HG03521 (cell line): Measurements from ENCODE around the gene SCN2B.
"Not testable (repeated sequence)": the region's sequence is repeated elsewhere in the genome, so short reads cannot be mapped to it uniquely, and the experiment has no call there.

Experiments
- ATAC-seq: cut with Tn5 transposase; IDR thresholded peaks from one replicate; pipeline ENCODE4 v1.9.1; 2021; ENCODE audit warnings: mild to moderate bottlenecking, moderate library complexity; ENCODE audit not compliant: unreplicated experiment

The SCN2B gene

DNA sequence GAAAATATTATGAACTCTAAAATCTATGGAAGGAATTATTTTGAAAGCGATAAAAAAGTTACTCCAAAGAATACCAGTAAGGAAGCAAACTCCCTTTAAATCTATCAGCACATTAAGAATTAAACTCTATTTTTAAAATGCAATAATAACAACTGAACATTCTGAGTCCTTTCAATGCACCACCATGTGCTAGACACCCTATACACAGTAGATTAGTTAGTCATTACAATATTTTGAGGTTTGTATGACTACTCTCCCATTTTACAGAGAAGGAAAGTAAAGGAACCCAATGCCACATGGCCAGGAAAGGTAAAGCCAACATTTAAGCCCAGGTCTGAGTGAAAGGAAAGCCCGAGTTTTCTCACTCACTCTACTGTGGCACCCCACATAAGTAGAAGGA, 30.6 kb upstream of the SCN2B start:
- no peak for ATAC-seq

DNA sequence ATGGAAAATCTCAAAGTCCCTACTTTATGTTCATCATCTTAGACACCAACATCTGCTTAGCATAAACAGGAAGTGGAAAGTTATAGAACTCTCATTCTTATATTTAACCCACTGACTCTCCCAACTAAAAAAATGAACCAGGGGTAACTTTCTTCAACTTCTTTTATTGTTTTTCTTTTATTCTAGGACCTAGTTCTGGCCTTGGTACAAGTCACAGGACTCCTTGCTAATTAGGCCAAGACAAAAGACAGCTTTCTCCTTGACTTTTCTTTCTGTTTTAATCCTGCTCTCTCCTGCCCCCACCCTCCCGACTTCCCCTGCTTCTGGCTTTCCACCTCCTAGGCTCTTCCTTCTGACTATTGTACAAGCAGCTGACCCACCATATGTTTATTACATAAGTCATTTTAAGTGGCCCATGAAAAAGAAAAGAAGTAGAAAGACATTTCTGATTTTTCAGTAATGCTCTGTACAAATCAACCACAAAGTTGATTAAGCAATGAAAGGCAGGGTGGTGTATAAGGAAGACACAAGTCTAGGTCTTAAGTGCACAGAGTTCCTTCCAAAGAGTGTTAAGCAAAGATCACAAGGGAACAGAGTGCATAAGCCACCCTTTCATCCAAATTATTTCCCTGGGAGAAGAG, 30.1 kb upstream of the SCN2B start:
- no peak for ATAC-seq

DNA sequence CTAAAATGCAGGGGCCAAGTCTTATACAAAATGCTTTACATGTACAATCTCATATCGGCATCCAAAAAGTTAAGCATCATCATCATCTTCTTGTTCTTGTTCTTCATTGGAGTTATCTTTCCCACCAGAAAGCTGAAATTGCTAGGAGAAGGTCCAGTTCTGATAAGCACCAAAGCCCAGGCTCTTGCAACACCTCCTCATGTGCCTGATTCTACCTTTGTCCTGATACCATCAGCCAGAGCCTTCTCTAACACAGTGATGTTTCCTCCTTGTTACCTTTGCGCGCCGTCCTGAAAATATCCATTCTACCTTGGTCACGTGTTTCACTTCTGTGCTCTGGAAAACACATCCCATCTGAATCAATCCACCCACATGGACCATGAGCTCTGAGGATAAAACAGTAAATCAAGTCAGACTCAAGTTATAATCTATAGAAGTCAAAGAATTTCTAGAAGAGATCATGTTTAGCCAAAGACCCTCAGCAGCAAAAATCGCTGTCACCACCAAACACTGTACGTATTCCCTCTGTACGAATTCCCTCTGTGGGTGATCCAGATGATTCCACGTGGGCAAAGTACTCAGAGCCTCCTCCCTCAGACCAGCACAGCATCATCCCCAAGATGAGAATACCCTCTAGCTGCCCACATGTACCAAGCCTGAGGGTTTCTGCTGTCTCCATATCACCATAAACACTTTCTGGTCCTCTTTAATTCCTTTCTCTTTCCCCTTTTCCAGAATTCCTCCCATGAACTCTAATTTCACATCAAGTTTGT, 29.4 kb upstream of the SCN2B start:
- ATAC-seq: no peak

DNA sequence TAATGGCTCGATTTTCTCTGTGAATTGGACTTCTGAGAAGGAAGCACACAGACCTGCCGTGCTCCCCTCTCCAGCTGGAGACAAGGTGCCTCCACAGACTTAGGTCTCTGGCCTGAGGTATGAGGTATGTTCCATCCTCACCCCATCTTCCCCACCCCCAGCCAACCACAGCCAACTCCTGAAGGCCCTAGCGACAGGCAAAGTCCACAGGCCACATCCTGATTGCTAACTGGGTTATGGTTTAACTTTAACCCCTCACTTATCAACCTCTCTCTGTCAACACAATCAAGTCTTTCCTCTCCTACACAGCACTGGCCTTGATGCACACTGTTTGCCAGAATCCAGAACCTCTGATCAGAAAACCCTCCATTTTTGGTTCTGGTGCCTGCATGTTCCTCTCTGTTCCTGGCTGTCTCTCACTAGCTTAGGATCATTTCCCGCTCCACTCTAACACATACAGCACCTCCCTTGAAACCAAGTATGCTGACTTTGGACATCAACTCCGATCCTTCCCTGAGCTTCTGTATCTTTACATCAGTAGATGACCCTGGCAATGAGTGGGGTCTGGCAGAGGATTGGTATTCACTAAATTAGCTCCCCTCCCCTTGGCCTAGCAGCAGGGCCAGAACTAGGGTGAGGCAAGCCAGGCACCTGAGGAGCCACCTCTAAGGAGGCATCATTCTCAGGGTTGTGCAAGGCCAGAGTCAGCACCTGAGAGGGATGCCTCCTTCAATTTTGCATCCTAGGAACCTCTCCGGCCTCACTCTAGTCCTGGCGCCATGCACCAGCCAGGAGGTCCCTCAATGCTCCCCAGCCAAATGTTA, 26.4 kb upstream of the SCN2B start:
- ATAC-seq: no peak

DNA sequence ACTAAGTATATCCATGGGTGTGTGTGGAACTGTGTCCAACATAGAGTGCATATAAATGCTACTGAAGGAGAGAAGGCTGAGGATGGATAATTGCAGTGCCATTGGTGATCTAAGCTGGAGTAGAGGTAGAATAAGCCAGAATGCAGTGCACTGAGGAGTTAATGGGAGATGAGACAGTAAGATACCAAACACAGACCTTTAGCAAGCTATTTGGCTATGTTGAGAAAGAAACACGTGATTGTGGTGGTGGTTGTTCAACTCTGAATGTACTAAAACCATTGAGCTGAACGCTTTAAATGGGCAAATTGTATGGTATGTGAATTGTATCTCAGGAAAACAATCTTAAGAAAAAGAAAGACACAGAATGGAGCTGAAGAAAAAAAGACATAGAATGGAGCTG, 25.5 kb upstream of the SCN2B start:
- ATAC-seq: no peak

GRCh38 chr11:118200901-118201680, 24.7 kb upstream of the SCN2B start:
- ATAC-seq: no peak

DNA sequence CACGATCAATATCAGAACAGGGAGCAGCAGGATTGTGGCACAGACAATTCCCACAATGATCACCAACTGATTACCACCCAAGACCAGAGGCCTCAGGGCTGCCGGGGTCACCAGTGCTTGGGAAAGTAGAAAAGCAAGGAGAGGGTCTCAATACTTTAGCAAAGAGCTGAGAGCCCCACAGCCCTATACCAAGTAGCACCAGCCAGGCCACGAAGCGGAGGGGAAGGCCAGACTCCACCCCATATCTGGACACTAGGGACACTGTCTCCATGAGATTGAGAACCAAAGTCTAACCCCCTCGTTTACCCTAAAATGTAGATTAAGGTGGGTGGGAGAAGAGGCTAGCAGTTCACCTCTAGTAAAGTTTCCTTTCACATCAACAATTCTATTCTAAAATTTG, 24.1 kb upstream of the SCN2B start:
- ATAC-seq: no peak

DNA sequence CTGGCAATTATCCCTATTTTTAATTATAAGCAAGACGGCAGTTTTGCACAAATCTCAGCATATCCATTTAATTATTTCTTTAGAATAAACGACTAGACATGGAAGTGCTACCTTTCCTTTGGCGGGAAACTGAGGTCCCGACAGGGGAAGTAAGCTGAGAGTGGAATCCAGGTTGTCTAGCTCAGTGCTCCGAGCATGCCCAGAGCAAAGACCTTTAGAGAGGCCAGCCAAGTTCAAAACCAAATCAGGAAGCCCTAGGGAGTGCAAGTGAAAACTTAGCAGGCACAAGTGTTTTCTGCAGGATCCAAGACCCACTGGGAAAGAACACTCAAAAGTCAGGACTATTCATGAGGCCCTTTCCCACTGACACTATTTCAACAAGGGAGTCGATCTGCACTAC, 22.7 kb upstream of the SCN2B start:
- no peak for ATAC-seq

- no peak for ATAC-seq
Observed at GRCh38 chr11:118198370-118198769, 21.9 kb upstream of the SCN2B start.

- no peak for ATAC-seq
Observed at GRCh38 chr11:118194835-118195627, 18.6 kb upstream of the SCN2B start.

GRCh38 chr11:118193910-118194566, 17.6 kb upstream of the SCN2B start:
- no peak for ATAC-seq

DNA sequence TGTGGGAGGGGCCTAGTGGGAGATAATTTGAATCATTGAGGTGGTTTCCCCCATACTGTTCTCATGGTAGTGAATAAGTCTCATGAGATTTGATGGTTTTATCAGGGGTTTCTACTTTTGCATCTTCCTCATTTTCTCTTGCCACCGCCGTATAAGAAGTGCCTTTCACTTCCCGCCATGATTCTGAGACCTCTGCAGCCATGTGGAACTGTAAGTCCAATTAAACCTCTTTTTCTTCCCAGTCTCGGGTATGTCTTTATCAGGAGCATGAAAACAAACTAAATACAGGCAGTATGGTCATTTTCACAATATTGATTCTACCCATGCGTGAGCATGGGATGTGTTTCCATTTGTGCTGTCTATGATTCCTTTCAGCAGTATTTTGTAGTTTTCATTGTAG, 16.4 kb upstream of the SCN2B start:
- not testable (repeated sequence) for ATAC-seq

GRCh38 chr11:118190942-118191506, 14.6 kb upstream of the SCN2B start:
- not testable (repeated sequence) for ATAC-seq

DNA sequence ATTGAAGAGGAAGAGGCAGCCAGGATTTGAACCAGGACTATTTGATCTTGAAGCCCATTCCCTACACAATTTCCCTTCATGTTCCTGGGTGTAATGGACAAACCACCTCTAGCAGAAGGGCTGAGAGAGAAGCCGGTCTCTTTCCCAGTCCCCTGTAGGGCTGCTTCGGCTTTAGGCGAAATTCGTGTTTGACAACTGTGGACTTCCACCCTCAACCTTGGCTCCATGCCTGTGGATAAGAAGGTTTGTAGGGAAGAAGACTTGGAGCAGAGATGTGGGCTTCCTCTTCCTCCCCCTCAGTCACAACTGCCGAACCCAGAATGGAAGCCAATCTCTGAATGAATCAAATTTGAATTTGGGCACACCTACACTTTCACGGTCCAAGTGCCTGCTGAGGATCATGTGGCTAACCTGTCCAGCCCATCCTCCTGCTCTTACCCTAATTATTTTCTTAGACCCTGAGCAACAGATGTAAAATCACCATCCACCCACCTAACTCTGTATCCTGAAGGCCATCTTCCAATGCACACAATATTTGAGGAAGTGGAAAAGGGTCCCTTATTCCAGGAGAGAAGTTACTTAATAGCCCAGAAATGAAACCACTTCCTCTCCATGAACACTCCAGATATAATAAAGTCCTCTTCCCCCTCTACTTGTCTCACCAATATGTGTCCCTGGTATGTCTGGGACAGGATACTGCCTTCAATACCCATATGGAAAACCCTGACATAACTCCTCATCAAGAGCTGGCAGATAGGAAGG, 10.1 kb upstream of the SCN2B start:
- no peak for ATAC-seq

GRCh38 chr11:118184784-118185579, 8.5 kb upstream of the SCN2B start:
- no peak for ATAC-seq

- ATAC-seq: not testable (repeated sequence)
Observed at GRCh38 chr11:118183691-118184090, 7.3 kb upstream of the SCN2B start.

DNA sequence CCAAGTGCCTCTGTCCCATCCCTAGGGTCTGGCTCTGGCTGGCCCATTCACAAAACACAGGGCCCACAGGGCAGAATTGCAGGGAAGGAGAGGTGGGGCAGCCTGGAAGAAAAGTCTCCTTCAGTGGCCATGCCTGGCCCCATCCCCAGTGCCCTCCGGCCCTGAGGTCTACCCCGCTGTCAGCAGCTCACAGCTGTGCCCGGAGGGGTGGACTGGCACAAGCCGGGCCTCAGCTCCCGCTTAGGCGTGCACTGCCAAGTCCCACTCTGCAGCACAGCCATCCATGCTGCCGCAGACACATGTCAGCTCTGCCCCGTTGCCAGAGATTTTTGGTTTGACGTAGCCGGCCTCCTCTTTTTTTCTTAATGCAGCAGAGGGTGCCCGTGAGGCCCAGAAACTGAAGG, 3.9 kb upstream of the SCN2B start:
- no peak for ATAC-seq

- no peak for ATAC-seq
Observed at GRCh38 chr11:118176778-118177134, 317 bp upstream of the SCN2B start.
